Neural crest cell (in vitro differentiated cells): Measurements from ENCODE around the gene PSMD1. TPM values are rescaled to one million over a fixed set of nuclear protein-coding genes. Genes with fewer than 3 reads are reported as not detected.

Experiments used
- DNase-seq: peaks from one replicate; pipeline ENCODE4 v3.0.0; 2021; ENCODE audit warnings: low read depth, mixed read lengths, low spot score
- H3K27ac Mint-ChIP-seq: one replicate; pipeline ENCODE4 v1.8.0; 2021; ENCODE audit warnings: mild to moderate bottlenecking, mixed read lengths; ENCODE audit not compliant: unreplicated experiment
- H3K27me3 Mint-ChIP-seq: 2 replicates; pipeline ENCODE4 v1.8.0; 2021; ENCODE audit warnings: low read depth, mild to moderate bottlenecking, mixed read lengths
- H3K36me3 Mint-ChIP-seq: 2 replicates; pipeline ENCODE4 v1.8.0; 2021; ENCODE audit warnings: low read depth, mild to moderate bottlenecking, mixed read lengths
- H3K4me1 Mint-ChIP-seq: 2 replicates; pipeline ENCODE4 v1.8.0; 2021; ENCODE audit warnings: mixed read lengths
- H3K4me3 Mint-ChIP-seq: one replicate; pipeline ENCODE4 v1.8.0; 2021; ENCODE audit warnings: mild to moderate bottlenecking, mixed read lengths
- H3K9me3 Mint-ChIP-seq: 2 replicates; pipeline ENCODE4 v1.8.0; 2021; ENCODE audit warnings: mixed read lengths
- long read RNA-seq: library from polyadenylated mRNA; unstranded; transcript quantifications from one replicate; pipeline ENCODE4 v2.0.0, GENCODE V29; 2020
- total RNA-seq: library from RNA; stranded (reverse); gene quantifications from 2 replicates; pipeline ENCODE4 v1.2.1, GENCODE V29; 2021
- TF ChIP-seq, protein P1 (sequence below): fragments of 200-600 bp; sonication (generic); conservative IDR thresholded peaks from 2 replicates; pipeline ENCODE4 v1.5.0; 2021; ENCODE audit warnings: antibody characterized with exemption, mild to moderate bottlenecking

PSMD1 gene
- 128 and 146 TPM in 2 replicates for total RNA-seq
- long read RNA-seq, transcript PSMD1-201 (25 exons, 3,326 nt) = major isoform, 39 of 1,397 reads
- long read RNA-seq, partial matches to known transcripts = 1,318 of 1,397 reads
- long read RNA-seq, other reads (novel, unspliced or antisense) = 37 of 1,397 reads

DNA sequence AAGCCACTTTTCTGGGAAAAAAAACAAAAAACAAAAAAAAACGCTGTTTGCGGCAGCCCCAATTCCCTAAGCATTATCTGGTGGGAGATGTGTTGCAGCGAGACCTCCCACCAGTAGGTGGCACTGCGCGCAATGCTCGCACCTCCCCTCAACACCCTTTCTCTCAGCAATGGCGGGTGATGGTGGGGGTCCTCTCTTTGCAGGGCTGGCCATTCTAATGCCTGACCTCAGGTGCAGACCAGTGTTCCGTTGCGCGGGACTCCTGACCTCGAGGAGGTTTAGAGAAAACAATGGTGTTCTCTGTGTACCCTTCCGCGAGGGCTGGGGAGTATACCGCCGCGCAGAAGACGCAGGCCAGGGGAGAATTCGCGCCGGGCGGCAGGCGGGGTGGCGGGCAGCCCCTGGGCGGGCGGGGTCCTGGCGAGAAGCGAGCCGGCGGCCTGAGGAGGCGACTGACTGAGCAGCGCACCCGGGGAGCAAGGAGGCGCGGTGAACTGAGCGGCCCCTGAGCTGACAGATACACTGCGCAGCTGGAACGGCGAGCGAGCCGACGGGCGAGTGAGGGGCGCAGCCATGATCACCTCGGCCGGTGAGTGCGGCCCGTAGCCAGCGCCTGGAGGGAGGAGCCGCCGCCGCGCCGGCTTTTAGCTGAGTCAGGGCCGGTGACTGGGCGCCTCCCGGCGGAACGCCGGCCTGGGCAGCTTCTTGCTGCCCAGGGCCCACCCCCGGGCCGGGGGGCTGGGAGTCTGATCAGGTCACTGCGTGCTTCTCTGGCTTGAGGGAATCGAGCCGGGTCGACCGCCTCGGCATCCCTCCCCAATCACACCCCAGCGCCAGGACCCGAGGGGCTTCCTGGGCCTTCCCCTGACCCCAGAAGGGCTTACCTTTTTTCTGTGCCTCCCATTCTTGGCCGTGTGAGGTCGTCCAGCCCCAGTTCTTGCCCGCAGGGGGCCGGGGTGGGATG, at the start of gene PSMD1:
TSS of gene PSMD1 (plus strand) at position 415 of the 964 bp plus-strand sequence. CDS start at position 574, 159 bp downstream.
- Mint-ChIP-seq H3K36me3 (no peaks in the 10 kb centered on the region), H3K9me3 (no peaks in the 10 kb centered on the region), H3K4me3 (peak within 1 kb of the TSS; percentile 98), H3K4me1 (peaks cover 47% of the 10 kb centered on the region), H3K27ac (peak within 1 kb of the TSS; percentile 100), H3K27me3 (peaks cover 17% of the 10 kb centered on the region)
- TF ChIP-seq, protein P1, sequence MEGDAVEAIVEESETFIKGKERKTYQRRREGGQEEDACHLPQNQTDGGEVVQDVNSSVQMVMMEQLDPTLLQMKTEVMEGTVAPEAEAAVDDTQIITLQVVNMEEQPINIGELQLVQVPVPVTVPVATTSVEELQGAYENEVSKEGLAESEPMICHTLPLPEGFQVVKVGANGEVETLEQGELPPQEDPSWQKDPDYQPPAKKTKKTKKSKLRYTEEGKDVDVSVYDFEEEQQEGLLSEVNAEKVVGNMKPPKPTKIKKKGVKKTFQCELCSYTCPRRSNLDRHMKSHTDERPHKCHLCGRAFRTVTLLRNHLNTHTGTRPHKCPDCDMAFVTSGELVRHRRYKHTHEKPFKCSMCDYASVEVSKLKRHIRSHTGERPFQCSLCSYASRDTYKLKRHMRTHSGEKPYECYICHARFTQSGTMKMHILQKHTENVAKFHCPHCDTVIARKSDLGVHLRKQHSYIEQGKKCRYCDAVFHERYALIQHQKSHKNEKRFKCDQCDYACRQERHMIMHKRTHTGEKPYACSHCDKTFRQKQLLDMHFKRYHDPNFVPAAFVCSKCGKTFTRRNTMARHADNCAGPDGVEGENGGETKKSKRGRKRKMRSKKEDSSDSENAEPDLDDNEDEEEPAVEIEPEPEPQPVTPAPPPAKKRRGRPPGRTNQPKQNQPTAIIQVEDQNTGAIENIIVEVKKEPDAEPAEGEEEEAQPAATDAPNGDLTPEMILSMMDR = peak; percentile 92
- peak; percentile 96 for DNase-seq

DNA sequence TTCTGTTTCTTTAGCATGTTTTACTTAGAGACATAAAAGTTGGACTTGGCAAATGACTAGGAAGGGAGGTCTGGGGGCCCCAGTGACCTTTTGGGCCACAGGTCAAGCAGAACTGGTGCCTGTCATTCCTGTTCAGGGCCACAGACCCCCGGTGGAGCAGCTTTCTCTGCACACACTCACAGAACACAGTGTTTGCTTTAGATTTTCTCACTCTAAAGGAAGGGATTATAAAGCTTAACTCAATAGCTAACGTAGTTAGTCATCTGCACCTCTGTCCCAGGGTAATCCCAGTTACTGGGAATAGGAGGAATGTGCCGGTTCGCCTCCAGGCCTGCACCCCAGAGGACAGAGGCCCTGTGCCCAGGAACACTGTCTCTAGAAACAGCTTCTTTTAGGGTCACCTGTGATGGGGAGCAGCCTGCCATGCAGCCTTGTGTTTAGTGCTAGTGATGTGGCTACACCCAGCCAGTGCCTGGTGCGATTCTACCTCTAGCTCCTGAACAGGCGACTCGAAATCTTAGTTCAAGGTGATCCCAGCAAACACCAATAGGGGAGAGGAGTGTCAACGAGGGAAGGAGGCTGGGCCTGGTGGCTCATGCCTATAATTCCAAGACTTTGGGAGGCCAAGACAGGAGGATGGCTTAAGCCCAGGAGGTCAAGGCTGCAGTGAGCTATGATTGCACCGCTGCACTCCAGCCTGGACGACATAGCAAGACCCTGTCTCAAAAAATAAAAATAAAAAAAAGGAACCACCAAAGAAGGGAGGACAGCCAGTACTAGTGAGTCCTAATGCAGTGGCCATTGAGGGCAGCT, 49.2 kb upstream of the PSMD1 start:
- Mint-ChIP-seq H3K9me3 (peaks cover 11% of the 10 kb centered on the region), H3K27ac (no peak overlapping the region), H3K27me3 (peaks cover 5% of the 10 kb centered on the region), H3K36me3 (peaks cover 10% of the 10 kb centered on the region), H3K4me3 (no peak overlapping the region), H3K4me1 (peaks cover 11% of the 10 kb centered on the region)
- no peak for DNase-seq
- TF ChIP-seq, protein P1 = no peak

DNA sequence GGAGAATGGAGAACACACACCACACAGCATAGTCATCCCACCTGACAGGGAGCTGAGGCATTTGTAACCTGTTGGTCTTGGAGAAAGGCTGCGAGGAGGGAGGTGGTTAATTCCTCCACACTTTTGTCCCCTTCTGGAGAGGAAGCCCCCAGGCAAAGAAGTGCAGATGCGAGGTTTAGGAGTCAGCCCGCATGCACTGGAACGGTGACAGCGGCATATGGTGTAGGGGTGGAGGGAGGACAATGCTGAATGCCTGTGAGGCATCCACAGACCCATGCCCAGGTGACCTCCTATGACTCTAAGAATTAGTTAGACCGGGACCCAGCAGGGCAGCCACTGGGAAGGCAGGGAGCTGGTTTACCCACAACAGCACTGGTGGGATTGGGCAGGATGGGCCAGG, 48.5 kb upstream of the PSMD1 start:
- peaks cover 11% of the 10 kb centered on the region for H3K9me3 Mint-ChIP-seq
- H3K4me3 Mint-ChIP-seq = no peak overlapping the region
- H3K36me3 Mint-ChIP-seq = peaks cover 10% of the 10 kb centered on the region
- no peak for DNase-seq
- H3K4me1 Mint-ChIP-seq = peaks cover 11% of the 10 kb centered on the region
- H3K27ac Mint-ChIP-seq = no peak overlapping the region
- TF ChIP-seq, protein P1 = no peak
- peaks cover 3% of the 10 kb centered on the region for H3K27me3 Mint-ChIP-seq

DNA sequence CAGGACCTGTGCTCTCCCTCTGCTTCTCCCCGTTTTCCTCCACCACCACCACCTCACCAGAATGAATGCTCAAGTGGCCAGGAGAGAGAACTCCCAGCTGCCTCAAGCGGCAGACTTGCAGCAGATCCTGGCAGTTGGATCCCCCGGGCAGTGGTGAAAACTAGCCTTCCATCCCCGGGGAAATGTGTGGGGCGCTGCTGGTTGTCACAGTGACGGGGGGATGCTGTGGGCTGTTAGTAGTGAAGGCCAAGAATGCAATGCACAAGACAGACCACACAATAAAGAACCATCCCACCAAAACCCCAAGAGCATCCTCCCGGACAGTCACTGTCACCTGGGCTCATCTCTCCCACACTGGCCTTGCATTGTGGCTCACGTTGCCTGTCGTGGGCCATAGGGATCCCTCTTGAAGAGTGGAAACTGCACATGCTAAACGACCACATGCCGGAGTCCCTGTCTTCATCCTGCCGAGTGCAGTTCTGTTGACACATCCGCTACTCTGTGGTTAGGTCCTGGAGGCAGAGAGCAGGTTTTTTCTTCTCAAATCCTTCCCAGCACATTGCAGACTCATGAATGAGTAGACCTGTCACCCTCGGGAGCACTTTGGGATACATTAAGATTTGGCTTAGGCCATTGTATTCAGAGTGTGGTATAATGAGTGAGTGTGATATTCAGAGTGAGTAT, 47.3 kb upstream of the PSMD1 start:
- Mint-ChIP-seq H3K9me3 (peaks cover 11% of the 10 kb centered on the region), H3K4me1 (peaks cover 11% of the 10 kb centered on the region), H3K4me3 (no peak overlapping the region), H3K36me3 (peaks cover 10% of the 10 kb centered on the region), H3K27ac (no peak overlapping the region), H3K27me3 (peaks cover 2% of the 10 kb centered on the region)
- TF ChIP-seq, protein P1 = no peak
- no peak for DNase-seq
